Anterior cingulate cortex (tissue), 58 donors: Measurements from ENCODE around the gene KIF26B.

ENCODE experiments used
- DNase-seq, 58 donors: peaks; one replicate each; lab custom pipeline; 2025; lab: John Stamatoyannopoulos, UW

KIF26B gene

DNA sequence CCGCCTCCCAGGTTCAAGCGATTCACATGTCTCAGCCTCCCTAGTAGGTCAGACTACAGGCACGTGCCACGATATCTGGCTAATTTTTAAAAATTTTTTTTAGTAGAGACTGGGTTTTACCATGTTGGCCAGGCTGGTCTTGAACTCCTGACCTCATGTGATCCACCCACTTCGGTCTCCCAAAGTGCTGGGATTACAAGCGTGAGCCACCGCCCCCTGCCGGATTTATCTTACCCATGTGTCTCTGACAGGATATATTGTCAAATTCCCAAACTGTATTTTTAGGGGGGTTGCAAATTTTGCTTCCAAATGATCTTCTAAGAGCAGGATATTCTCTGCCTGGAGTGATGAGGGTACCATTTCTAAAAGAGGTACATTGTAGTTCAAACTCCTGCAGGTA, 74.3 kb downstream of the KIF26B start:
- no peak for DNase-seq

- DNase-seq = no peak
These were observed 78.1 kb downstream of the KIF26B start for GRCh38 chr1:245232931-245233330.

DNA sequence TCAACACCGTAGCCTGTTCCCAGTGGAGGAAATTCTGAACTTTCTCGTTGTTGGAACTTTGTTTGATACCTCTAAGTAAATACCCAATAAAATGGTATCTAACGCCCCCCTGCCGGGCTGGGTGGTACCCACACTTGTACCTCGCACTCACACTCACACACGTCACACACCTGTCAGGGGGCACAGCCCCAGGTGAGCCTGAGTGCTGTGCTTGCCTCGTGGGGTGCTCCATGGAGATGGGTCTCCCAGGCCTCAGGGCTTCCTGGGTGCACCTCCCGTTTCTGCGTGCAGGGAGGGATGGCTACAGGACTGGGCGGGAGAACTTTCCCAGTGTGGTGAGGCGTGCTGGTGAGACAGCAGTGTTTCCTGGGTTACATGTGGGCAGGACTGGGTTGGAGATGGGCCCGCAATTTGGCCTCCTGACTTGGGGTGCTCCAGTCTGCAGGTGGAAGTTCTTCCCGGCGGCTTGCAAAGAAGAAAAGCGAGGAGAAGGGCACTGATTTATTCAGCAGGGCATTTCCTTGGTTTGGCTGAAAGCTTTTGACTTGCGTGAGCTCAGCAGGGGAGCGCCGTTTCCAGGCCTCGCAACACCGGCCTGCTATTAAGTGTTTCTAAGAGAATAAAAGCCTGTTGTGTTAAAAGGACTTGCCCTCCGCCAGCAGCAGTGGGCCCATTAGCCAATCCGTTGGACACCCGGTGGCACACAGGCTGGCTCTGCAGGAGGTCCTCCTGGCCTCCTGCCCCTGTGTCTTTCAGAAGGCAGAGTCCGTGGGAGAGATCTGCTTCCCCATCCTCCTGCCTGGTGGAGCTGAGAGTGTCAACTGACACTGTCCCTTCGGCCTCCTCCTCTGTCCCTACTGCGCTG, 79.7 kb downstream of the KIF26B start:
- DNase-seq = peak in 44 of 58 donors; percentile 10 to 81 (median 40)

DNA sequence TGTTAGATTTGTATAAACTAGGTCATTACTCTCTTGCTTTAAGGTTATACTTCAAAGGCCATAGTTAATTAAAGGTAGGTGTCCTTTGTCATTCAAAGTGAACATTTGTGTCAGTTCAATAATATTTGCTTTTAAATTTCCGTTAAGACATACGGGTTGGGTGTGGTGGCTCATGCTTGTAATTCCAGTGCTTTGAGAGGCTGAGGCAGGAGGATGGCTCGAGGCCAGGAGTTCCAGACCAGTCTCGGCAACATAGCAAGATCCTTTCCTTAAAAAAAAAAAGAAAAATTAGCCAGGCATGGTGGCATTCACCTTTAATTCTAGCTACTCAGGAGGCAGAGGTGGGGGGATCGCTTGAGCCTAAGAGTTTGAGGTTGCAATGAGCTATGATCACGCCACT, 80.4 kb downstream of the KIF26B start:
- no peak for DNase-seq

GRCh38 chr1:245240648-245241165, 85.9 kb downstream of the KIF26B start:
- no peak for DNase-seq

GRCh38 chr1:245241526-245242130, 86.8 kb downstream of the KIF26B start:
- no peak for DNase-seq

- DNase-seq = no peak
These were observed 88.2 kb downstream of the KIF26B start for GRCh38 chr1:245242989-245243388.

- no peak for DNase-seq
These were observed 90.4 kb downstream of the KIF26B start for GRCh38 chr1:245245021-245245667.

- no peak for DNase-seq
These were observed 91.6 kb downstream of the KIF26B start for GRCh38 chr1:245246433-245246832.

GRCh38 chr1:245247356-245247755, 92.6 kb downstream of the KIF26B start:
- DNase-seq = no peak

DNA sequence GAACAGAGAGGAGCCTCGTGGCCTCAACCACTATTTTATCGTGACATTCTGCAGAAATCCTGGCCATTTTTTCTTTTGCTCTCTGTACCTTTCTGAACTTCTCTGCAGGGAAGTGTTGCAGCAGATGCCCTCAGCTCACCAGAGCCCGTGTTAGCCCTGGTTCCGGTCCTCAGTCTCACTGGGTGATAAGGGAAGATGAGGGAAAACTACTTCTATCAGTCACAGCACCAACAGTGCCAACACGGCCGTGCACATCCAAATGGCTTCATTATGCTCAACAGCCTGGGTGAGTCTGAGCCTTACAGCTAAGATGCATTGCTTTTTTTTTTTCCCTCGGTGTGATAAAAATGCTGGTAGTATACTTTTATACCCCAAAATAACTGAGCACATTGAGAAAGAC, 93.0 kb downstream of the KIF26B start:
- DNase-seq = no peak

DNA sequence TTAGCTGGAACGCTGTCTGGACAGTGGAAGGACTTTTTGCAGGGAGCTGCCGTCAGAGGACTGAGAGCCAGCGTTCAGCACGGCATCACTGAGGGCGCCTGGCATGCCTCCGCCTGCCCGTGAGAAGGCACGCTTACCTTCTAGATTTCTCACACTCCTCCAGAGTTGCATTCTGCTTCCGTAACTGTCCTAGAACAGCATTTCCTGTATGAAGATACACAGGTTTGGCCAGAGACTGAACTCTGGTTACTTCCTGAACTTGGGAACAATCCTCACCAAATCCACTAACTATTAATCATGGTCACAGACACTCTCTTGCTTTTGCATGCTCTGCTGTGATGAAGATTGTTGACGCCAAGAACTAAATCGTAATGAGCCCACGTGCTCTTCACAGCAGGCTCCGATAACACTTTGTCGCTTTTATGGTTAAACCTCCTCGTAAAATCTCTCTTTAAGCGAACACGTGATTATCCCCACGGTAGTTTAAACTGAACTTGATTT, 93.5 kb downstream of the KIF26B start:
- DNase-seq = no peak

DNA sequence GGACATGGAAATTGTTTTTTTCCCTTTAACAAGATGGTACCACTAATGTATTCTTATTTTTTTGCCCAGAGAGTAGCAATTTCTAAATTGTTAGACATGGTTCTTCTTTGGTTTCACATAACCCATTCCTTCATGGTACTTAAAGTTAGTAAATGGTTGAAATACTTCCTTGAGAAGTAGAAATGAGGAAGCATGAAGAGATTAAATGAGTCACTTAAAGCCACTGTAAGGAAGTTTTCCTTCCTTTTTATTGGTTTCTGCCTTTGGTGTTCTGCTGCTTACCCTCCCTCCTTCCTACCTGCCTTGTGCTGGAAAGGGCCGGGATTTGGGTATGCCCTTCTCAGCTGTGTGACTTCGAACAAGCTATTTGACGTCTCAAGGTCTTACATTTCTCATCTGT, 101.0 kb downstream of the KIF26B start:
- no peak for DNase-seq

DNA sequence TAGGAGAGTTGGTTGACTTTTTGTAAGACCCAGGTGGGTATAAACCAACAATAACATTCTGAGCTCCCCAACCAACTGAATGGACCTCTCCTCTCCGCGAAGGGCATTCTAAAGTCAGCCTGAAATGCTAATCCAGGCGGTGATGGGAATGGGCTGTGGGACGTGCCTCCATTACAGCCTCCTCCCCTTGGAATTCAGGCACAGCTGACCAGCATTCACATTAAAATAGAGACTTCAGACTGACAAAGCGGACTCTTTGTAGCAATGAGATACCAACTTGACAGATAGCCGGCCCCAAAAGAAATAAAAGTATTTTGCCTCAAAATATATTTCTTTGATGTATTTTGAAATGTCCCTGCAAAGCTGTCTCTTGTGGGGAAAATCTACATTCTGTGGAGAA, 101.7 kb downstream of the KIF26B start:
- DNase-seq = no peak

DNA sequence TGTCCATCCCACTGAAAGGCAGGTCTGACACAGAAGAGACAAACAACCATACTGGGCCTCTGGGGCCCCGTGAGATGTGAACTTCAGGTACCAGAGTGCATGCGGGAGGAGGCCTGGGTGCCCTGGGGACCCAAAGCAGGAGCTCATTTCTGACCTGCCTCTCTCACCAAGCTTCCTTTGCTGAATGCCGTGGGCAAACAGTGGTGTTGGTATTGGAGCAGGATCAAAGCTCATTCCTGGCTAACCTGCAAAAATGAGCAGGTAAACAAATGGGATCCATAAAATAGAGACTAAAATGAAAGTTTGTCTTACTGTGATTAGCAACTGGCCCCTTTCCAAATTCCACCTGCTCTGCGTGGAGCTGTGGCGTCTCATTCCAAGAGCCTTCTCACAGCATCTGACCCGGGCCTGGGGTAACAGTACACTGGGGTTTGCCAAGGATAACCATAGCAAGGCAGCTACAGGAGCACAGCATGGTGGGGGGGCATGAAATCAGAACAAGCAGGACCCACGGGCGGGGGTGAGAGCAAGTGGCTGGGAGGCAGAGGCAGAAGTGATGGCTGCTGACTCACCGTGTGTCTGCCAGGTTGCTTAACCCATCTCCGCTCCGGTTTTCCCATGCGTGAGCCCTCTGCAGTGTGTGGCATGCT, 103.6 kb downstream of the KIF26B start:
- DNase-seq = no peak

GRCh38 chr1:245260110-245260882, 105.5 kb downstream of the KIF26B start:
- no peak for DNase-seq

- no peak for DNase-seq
These were observed 106.1 kb downstream of the KIF26B start for GRCh38 chr1:245260883-245261282.

DNA sequence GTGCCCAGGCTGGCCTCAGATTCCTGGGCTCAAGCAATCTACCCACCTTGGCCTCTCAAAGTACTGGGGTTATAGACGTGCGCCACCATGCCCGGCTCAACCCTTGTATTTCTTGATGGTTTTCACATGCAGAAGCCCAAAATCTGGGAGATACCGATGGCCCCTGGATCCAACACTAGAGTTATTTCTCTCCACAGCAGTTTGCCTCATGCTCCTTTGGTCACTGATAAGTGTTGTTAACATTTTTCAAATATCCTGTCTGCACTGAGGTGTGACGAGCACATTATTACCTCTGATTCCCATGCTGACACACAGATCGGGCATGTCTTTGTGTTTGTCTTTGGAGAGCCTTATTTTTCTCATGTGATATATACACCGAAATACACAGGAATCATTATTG, 107.0 kb downstream of the KIF26B start:
- no peak for DNase-seq

GRCh38 chr1:245263529-245264095, 108.8 kb downstream of the KIF26B start:
- DNase-seq = no peak

DNA sequence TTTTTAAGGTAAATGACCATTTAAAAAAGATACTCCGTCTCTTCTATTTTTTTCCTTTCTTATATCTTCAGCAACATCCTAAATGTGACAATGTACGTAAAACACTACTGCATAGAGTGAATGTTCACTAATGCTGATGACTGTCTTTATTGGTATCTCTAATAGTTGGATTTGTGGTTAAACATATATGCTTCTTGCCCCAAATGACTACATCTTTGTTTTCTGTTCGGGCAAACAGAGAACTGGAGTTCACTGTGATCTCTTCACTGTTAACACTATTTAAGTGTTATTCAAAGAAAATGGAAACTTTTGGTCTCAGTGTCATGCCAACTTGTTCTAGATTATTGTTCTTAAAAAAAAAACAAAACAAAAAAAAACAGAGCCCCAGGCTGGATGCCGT, 109.4 kb downstream of the KIF26B start:
- no peak for DNase-seq
